ENCODE results near the gene WFDC1. TPM values are rescaled to one million over a fixed set of nuclear protein-coding genes. Genes with fewer than 3 reads are reported as not detected.

WFDC1 gene, protein sequence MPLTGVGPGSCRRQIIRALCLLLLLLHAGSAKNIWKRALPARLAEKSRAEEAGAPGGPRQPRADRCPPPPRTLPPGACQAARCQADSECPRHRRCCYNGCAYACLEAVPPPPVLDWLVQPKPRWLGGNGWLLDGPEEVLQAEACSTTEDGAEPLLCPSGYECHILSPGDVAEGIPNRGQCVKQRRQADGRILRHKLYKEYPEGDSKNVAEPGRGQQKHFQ
- total RNA-seq (1 to 10 TPM; 3.8 to 9.3 TPM), polyA plus RNA-seq (ENCODE audit: insufficient read length in 2 of 2) (10 to 100 TPM in 1 of 2 donors, 1 to 10 TPM in 1; 9.0 to 10.4 TPM)
- long read RNA-seq, donor 1, full-length matches to known transcripts: 2 of 2 reads
- long read RNA-seq, donor 1, partial matches to known transcripts: 0 of 2 reads
- long read RNA-seq, donor 1, other reads (novel, unspliced or antisense): 0 of 2 reads
- long read RNA-seq, donor 2, full-length matches to known transcripts: 1 of 1 reads
- long read RNA-seq, donor 2, partial matches to known transcripts: 0 of 1 reads
- long read RNA-seq, donor 2, other reads (novel, unspliced or antisense): 0 of 1 reads
- long read RNA-seq, donor 3, partial matches to known transcripts: 0 of 1 reads
- long read RNA-seq, donor 3, other reads (novel, unspliced or antisense): 0 of 1 reads
- long read RNA-seq, donor 4, full-length matches to known transcripts: 5 of 5 reads
- long read RNA-seq, donor 4, partial matches to known transcripts: 0 of 5 reads
- long read RNA-seq, donor 4, other reads (novel, unspliced or antisense): 0 of 5 reads

DNA sequence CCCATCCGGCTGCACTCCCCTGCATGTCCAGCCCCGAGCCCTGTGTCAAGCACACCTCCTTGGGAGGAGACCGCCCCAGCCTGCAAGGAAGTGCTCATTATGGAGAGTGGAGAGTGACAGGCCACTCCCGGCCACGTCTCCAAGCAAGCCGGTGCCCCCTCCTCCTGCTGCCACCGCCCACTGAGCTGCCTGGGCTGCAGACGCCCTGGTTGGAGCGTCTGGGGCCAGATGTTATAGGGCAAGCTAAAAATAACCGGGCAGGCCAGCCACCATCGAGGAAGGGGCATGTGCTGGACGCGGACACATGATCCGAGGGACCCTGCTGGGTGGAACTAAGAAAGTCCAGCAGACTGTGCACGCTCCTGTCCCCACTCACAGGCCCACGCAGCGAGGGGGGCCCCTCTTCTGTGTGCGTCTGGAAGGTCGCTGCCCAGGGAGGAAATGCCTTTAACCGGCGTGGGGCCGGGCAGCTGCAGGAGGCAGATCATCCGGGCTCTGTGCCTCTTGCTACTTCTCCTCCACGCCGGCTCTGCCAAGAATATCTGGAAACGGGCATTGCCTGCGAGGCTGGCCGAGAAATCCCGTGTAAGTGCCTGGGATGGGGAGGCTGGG, at the start of gene WFDC1:
Gene WFDC1 (plus strand): TSS at position 348 of the 612 bp plus-strand sequence. CDS start 94 bp downstream, at position 442.
- peak in 1 of 6 donors; percentile 67 for DNase-seq (ENCODE audit: low read depth in 4 of 6, low spot score in 6 of 6)
- Histone ChIP-seq H3K36me3 (ENCODE audit: control insufficient read depth, insufficient read depth, low read length) (no peaks in the 10 kb centered on the region), H3K9me3 (ENCODE audit: control insufficient read depth, insufficient read depth, low read length) (no peaks in the 10 kb centered on the region), H3K4me1 (ENCODE audit: control insufficient read depth, insufficient read depth, low read length) (peaks cover 28% of the 10 kb centered on the region), H3K27me3 (ENCODE audit: control insufficient read depth, insufficient read depth, low read length) (peaks cover 3% of the 10 kb centered on the region), H3K4me3 (ENCODE audit: low read depth, low read length) (no peak within 1 kb of the TSS), H3K27ac (ENCODE audit: low read depth, low read length) (no peak within 1 kb of the TSS)
- 11% methylated on average over 27 of the region's 29 CpGs for WGBS (ENCODE audit: insufficient coverage)

DNA sequence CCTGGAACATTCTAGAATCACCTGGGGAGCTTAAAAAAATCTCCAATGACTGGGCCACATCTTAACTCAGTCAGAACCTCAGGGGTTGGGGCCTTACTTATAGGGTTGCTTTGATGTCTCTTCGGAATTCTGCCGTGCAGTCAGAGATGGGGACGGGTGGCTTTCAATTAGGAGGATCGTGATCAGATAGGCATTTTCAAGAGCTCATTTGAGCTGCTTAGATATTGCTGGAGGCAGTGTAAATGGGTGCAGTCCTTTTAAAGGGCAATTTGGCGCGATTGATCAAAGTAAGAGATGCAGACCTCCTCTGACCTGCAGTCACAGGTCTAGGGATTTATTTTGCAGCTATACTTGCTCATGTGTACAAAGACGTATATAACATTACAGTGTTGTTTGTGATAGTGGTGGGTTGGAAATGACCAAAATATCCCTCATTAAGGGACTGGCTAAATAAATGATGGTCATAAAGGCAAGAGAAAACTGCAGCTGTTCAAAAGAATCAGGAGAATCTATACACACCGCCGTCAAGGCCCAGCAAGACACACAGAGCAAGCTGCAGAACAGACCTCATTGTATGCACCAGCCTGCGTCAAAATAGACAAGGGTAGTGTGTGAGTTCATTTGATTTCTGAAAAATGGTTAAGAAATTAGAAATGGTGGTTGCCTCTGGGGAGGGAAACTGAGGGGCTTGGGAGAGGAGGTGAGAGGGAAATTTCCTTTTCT, 48.6 kb upstream of the WFDC1 start:
- Histone ChIP-seq H3K36me3 (ENCODE audit: control insufficient read depth, insufficient read depth, low read length) (no peaks in the 10 kb centered on the region), H3K9me3 (ENCODE audit: control insufficient read depth, insufficient read depth, low read length) (no peaks in the 10 kb centered on the region), H3K4me3 (ENCODE audit: low read depth, low read length) (no peak overlapping the region), H3K4me1 (ENCODE audit: control insufficient read depth, insufficient read depth, low read length) (peaks cover 5% of the 10 kb centered on the region), H3K27me3 (ENCODE audit: control insufficient read depth, insufficient read depth, low read length) (no peaks in the 10 kb centered on the region), H3K27ac (ENCODE audit: low read depth, low read length) (no peak overlapping the region)
- WGBS (ENCODE audit: insufficient coverage): 75% methylated on average over 9 of the region's 10 CpGs
- DNase-seq (ENCODE audit: low read depth in 4 of 6, low spot score in 6 of 6): peak in 1 of 6 donors; percentile 30

DNA sequence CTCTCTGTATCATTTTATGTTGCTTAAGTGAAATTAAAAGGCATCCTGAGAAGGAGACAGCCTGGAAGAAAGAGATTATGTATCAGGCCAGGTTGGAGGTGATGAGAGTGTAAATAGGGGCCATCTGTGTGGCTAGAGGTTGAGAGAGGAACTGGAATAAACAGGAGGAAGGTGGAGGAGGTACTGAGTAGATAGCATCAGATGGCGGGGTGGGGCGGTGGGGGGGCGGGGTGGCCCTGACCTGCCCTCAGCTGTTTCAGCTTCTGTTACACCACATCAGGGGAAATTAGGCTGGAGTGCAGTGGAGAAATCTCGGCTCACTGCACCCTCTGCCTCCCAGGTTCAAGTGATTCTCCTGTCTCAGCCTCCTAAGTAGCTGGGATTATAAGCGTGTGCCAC, 48.0 kb upstream of the WFDC1 start:
- no CpG with 5 or more reads among the region's 5 CpGs for WGBS (ENCODE audit: insufficient coverage)
- Histone ChIP-seq H3K27me3 (ENCODE audit: control insufficient read depth, insufficient read depth, low read length) (no peaks in the 10 kb centered on the region), H3K4me1 (ENCODE audit: control insufficient read depth, insufficient read depth, low read length) (peaks cover 5% of the 10 kb centered on the region), H3K27ac (ENCODE audit: low read depth, low read length) (no peak overlapping the region), H3K4me3 (ENCODE audit: low read depth, low read length) (no peak overlapping the region), H3K36me3 (ENCODE audit: control insufficient read depth, insufficient read depth, low read length) (no peaks in the 10 kb centered on the region), H3K9me3 (ENCODE audit: control insufficient read depth, insufficient read depth, low read length) (no peaks in the 10 kb centered on the region)
- DNase-seq (ENCODE audit: low read depth in 4 of 6, low spot score in 6 of 6): no peak

DNA sequence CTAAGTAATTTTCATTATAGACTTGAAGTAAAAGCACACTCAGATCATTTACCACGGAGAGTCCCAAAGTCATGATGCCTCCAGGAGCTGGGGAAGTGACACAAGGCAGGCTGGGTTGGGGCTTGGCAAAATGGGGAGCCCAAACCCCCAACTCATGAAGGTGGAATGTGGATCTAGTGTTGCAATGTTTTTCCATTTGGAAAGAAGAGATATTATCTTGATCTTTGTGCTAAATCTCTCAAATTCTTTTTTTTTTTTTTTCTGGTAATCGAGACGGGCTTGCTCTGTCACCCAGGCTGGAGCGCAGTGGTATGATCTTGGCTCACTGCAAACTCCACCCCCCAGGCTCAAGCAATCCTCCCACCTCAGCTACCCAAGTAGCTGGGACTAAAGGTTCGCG, 47.3 kb upstream of the WFDC1 start:
- no peaks in the 10 kb centered on the region for H3K9me3 ChIP-seq (ENCODE audit: control insufficient read depth, insufficient read depth, low read length)
- no peak overlapping the region for H3K4me3 ChIP-seq (ENCODE audit: low read depth, low read length)
- H3K36me3 ChIP-seq (ENCODE audit: control insufficient read depth, insufficient read depth, low read length): no peaks in the 10 kb centered on the region
- peaks cover 5% of the 10 kb centered on the region for H3K4me1 ChIP-seq (ENCODE audit: control insufficient read depth, insufficient read depth, low read length)
- no CpG with 5 or more reads among the region's 6 CpGs for WGBS (ENCODE audit: insufficient coverage)
- H3K27me3 ChIP-seq (ENCODE audit: control insufficient read depth, insufficient read depth, low read length): no peaks in the 10 kb centered on the region
- H3K27ac ChIP-seq (ENCODE audit: low read depth, low read length): no peak overlapping the region
- no peak for DNase-seq (ENCODE audit: low read depth in 4 of 6, low spot score in 6 of 6)

DNA sequence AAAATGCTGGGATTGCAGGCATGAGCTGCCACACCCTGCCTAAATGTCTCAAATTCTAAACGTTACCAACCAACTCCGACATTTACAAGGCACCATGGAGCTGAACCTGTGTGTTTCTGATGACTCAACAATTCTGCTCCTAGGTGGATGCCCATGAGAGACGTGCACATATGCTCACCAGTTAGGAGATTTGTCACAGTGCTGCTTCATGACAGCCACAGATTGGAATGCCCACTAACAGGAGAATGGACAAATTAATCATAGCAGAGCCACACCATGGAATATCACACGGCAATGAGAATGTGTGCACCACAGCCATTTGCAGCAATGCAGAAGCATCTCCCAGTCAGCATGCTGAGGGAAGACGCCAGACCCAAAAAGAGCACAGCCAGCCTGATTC, 46.8 kb upstream of the WFDC1 start:
- Histone ChIP-seq H3K4me1 (ENCODE audit: control insufficient read depth, insufficient read depth, low read length) (peaks cover 5% of the 10 kb centered on the region), H3K27ac (ENCODE audit: low read depth, low read length) (no peak overlapping the region), H3K4me3 (ENCODE audit: low read depth, low read length) (no peak overlapping the region), H3K36me3 (ENCODE audit: control insufficient read depth, insufficient read depth, low read length) (no peaks in the 10 kb centered on the region), H3K9me3 (ENCODE audit: control insufficient read depth, insufficient read depth, low read length) (no peaks in the 10 kb centered on the region), H3K27me3 (ENCODE audit: control insufficient read depth, insufficient read depth, low read length) (no peaks in the 10 kb centered on the region)
- 74% methylated on average over 5 of the region's 5 CpGs for WGBS (ENCODE audit: insufficient coverage)
- no peak for DNase-seq (ENCODE audit: low read depth in 4 of 6, low spot score in 6 of 6)

DNA sequence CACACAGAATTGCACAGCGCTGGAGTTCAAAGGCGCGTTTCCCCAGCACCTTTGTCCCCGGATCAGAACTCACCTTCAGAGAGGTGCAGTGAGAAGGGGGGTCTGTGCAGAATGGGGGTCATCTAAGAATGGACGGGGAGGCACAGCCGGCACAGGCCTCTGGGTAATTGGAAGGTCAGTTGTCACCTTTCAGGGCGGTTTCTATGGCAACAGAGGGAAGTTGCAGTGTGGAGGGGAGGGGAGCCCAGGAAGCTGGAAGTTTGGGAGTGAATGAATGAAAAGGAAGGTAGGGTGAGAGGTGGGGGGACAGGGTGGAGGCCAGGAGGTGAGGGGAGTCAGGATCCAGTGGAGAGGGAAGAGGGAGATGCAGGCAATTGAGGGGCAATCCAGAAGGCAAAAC, 42.5 kb upstream of the WFDC1 start:
- DNase-seq (ENCODE audit: low read depth in 4 of 6, low spot score in 6 of 6): peak in 1 of 6 donors; percentile 26
- WGBS (ENCODE audit: insufficient coverage): 61% methylated on average over 7 of the region's 7 CpGs
- Histone ChIP-seq H3K4me3 (ENCODE audit: low read depth, low read length) (no peak overlapping the region), H3K27ac (ENCODE audit: low read depth, low read length) (no peak overlapping the region), H3K36me3 (ENCODE audit: control insufficient read depth, insufficient read depth, low read length) (no peaks in the 10 kb centered on the region), H3K4me1 (ENCODE audit: control insufficient read depth, insufficient read depth, low read length) (peaks cover 5% of the 10 kb centered on the region), H3K9me3 (ENCODE audit: control insufficient read depth, insufficient read depth, low read length) (peaks cover 3% of the 10 kb centered on the region), H3K27me3 (ENCODE audit: control insufficient read depth, insufficient read depth, low read length) (no peaks in the 10 kb centered on the region)

DNA sequence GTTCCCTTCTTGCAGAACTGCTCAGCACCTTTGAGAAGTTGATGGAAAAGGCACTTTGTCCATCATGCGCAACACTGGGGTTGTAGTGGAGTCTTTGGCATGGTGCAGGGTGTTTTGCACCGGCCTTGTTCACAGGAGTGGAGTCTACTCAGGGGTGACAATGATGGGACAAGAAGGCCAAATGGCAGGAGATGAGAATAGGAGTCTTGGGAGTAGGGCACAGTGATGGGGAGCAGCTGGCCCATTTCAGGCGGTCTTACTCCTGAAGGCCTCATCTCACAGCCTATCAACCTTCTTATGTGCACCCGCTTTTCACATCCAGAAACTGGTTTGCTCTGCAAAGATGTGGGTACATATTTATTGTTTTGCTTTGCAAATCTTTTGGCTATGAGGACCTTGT, 41.5 kb upstream of the WFDC1 start:
- WGBS (ENCODE audit: insufficient coverage): 94% methylated on average over 2 of the region's 4 CpGs

DNA sequence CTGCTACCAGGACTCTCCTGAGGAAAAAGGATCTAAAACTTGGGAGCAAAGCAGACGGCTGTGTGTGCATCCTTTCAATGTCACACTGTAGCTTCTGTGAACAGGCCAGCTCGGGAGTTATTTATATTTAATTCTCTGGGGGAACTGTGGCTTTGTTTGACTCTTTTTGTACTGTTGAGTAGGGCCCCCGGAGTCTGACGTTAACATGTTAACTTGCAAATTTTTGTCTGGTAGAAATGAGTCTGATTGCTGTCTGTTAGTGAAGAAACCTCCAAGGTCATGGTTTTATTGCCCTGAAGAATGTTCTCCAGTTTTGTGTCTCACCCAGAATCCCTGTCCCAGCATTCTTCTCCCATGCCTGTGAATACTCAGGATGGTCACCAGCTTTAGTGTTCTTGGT, 40.6 kb upstream of the WFDC1 start:
- no peak overlapping the region for H3K27ac ChIP-seq (ENCODE audit: low read depth, low read length)
- peaks cover 5% of the 10 kb centered on the region for H3K4me1 ChIP-seq (ENCODE audit: control insufficient read depth, insufficient read depth, low read length)

More for the DNA sequence above, 41.5 kb upstream of the WFDC1 start:
- Histone ChIP-seq H3K9me3 (ENCODE audit: control insufficient read depth, insufficient read depth, low read length) (peaks cover 3% of the 10 kb centered on the region), H3K27me3 (ENCODE audit: control insufficient read depth, insufficient read depth, low read length) (no peaks in the 10 kb centered on the region), H3K4me3 (ENCODE audit: low read depth, low read length) (no peak overlapping the region), H3K4me1 (ENCODE audit: control insufficient read depth, insufficient read depth, low read length) (peaks cover 5% of the 10 kb centered on the region), H3K36me3 (ENCODE audit: control insufficient read depth, insufficient read depth, low read length) (no peaks in the 10 kb centered on the region), H3K27ac (ENCODE audit: low read depth, low read length) (no peak overlapping the region)
- DNase-seq (ENCODE audit: low read depth in 4 of 6, low spot score in 6 of 6): no peak

More for the DNA sequence above, 40.6 kb upstream of the WFDC1 start:
- no peak overlapping the region for H3K4me3 ChIP-seq (ENCODE audit: low read depth, low read length)
- no peaks in the 10 kb centered on the region for H3K27me3 ChIP-seq (ENCODE audit: control insufficient read depth, insufficient read depth, low read length)
- peaks cover 3% of the 10 kb centered on the region for H3K9me3 ChIP-seq (ENCODE audit: control insufficient read depth, insufficient read depth, low read length)
- WGBS (ENCODE audit: insufficient coverage): 23% methylated on average over 4 of the region's 4 CpGs
- no peaks in the 10 kb centered on the region for H3K36me3 ChIP-seq (ENCODE audit: control insufficient read depth, insufficient read depth, low read length)
- DNase-seq (ENCODE audit: low read depth in 4 of 6, low spot score in 6 of 6): no peak

Data from spinal cord (tissue), 10 donors.